HepG2 (cell line): Measurements from ENCODE around the gene PFKFB2. TPM values are rescaled to one million over a fixed set of nuclear protein-coding genes. Genes with fewer than 3 reads are reported as not detected.

Experiments used
- ATAC-seq: fragments of 200-7000 bp; cut with Tn5 transposase; 3 replicates; pipeline ENCODE4 v1.9.1; 2020; ENCODE audit warnings: mild to moderate bottlenecking, moderate library complexity
- BruUV-seq: library from RNA; stranded (reverse); fragments of 400-500 nt; replicated peaks from 2 replicates; lab custom pipeline; 2021; lab: Mats Ljungman, UMichigan
- CTCF ChIA-PET: fragments of 300-600 bp; formaldehyde crosslinking; extraction: SDS; loops from one replicate; lab custom pipeline; 2021; ENCODE audit warnings: low total read pairs, inconsistent platforms, low intra/inter-chr PET ratio; lab: Yijun Ruan, JAX
- POLR2A ChIA-PET: fragments of 350-600 bp; sonication (Branson Sonifier 250); formaldehyde crosslinking; loops from one replicate; lab custom pipeline; 2020; ENCODE audit warnings: antibody characterized with exemption, inconsistent platforms; lab: Yijun Ruan, JAX
- DNase-seq: peaks from one replicate; pipeline ENCODE4 v3.0.0-alpha.2; 2015; ENCODE audit warnings: low spot score
- FAIRE-seq: peaks from 3 replicates; lab custom pipeline; 2011; peaks lifted over from hg19 to GRCh38; lab: Jason Lieb, UNC
- H2AFZ ChIP-seq: one replicate; pipeline ENCODE4 v1.6.1; 2011; ENCODE audit warnings: low read length, inconsistent platforms
- H3K27ac ChIP-seq: fragments of 300-600 bp; 3 replicates; pipeline ENCODE4 v1.8.0; 2011; ENCODE audit warnings: mixed run types, mild to moderate bottlenecking, mixed read lengths, low read length, inconsistent platforms; ENCODE audit not compliant: insufficient read depth; ENCODE audit errors: extremely low read length
- H3K27me3 ChIP-seq, 2 experiments: fragments of 200-600 bp in 1 of 2; 2 replicates in 1 of 2; 3 replicates in 1 of 2; pipeline versions ENCODE4 v1.6.0 to v1.8.0; 2011; ENCODE audit warnings: low read length in 2 of 2, mild to moderate bottlenecking in 2 of 2, moderate library complexity in 2 of 2, inconsistent platforms in 1 of 2; ENCODE audit not compliant: insufficient read depth in 2 of 2, control insufficient read depth in 1 of 2
- H3K36me3 ChIP-seq, 2 experiments: fragments of 200-600 bp in 1 of 2; replicated peaks in 1 of 2; 2 replicates in 1 of 2; 3 replicates in 1 of 2; pipeline versions ENCODE4 v1.5.1 to v1.8.0; 2011; ENCODE audit warnings: low read length in 2 of 2, inconsistent platforms in 1 of 2; ENCODE audit not compliant: insufficient read depth in 2 of 2, control insufficient read depth in 1 of 2
- H3K4me1 ChIP-seq: 2 replicates; pipeline ENCODE4 v1.5.1; 2012; ENCODE audit warnings: low read length, inconsistent platforms; ENCODE audit not compliant: insufficient read depth
- H3K4me2 ChIP-seq: 2 replicates; pipeline ENCODE4 v1.6.0; 2011; ENCODE audit warnings: low read depth, low read length, inconsistent platforms
- H3K4me3 ChIP-seq, 3 experiments: fragments of 200-600 bp in 1 of 3; sonication (generic), shearing (Covaris generic) in 1 of 3; replicated peaks in 1 of 3; 2 replicates each; pipeline ENCODE4 v1.5.1; 2011 to 2016; ENCODE audit warnings: low read length in 3 of 3, inconsistent platforms in 2 of 3, low read depth in 2 of 3, mild to moderate bottlenecking in 2 of 3, control low read depth in 1 of 3, mixed read lengths in 1 of 3; ENCODE audit not compliant: insufficient read depth in 1 of 3
- H3K79me2 ChIP-seq: one replicate; pipeline ENCODE4 v1.6.1; 2011; ENCODE audit warnings: low read length, inconsistent platforms; ENCODE audit not compliant: insufficient read depth
- H3K9ac ChIP-seq: 2 replicates; pipeline ENCODE4 v1.6.0; 2011; ENCODE audit warnings: mild to moderate bottlenecking, low read depth, low read length, inconsistent platforms; ENCODE audit not compliant: insufficient read depth
- H3K9me3 ChIP-seq: 2 replicates; pipeline ENCODE4 v1.5.1; 2012; ENCODE audit warnings: mild to moderate bottlenecking, low read length
- H4K20me1 ChIP-seq: 2 replicates; pipeline ENCODE4 v1.6.0; 2011; ENCODE audit warnings: inconsistent platforms, mild to moderate bottlenecking, low read length, moderate library complexity; ENCODE audit not compliant: insufficient read depth
- BRCA1 ChIP-seq: sonication (generic); formaldehyde crosslinking; IDR thresholded peaks from 2 replicates; pipeline ENCODE4 v1.4.0; 2020; ENCODE audit warnings: missing genetic modification reagents
- CHD2 ChIP-seq: IDR thresholded peaks from 2 replicates; pipeline ENCODE4 v1.6.1; 2011; ENCODE audit warnings: low read depth, low read length, improper control_type of control experiment
- KDM4B ChIP-seq: sonication (generic); formaldehyde crosslinking; IDR thresholded peaks from 2 replicates; pipeline ENCODE4 v1.4.0; 2020; ENCODE audit warnings: missing genetic modification reagents
- KDM5A ChIP-seq: fragments of 200-600 bp; sonication (generic); IDR thresholded peaks from 2 replicates; pipeline ENCODE4 v1.7.0; 2018; ENCODE audit warnings: antibody characterized with exemption, mild to moderate bottlenecking, low read length, borderline replicate concordance
- MIXL1 ChIP-seq: IDR thresholded peaks from 2 replicates; pipeline ENCODE4 v1.6.1; 2016
- PHB2 ChIP-seq: fragments of 450-650 bp; IDR thresholded peaks from 2 replicates; pipeline ENCODE4 v1.6.1; 2018; ENCODE audit not compliant: partially characterized antibody
- PPARG ChIP-seq: conservative IDR thresholded peaks from 2 replicates; pipeline ENCODE4 v1.6.1; 2016; ENCODE audit warnings: missing biosample characterization, missing genetic modification reagents
- SIN3B ChIP-seq: fragments of 150-350 bp; IDR thresholded peaks from 2 replicates; pipeline ENCODE4 v1.6.1; 2014; ENCODE audit warnings: low read length
- SMARCC2 ChIP-seq: fragments of 450-650 bp; IDR thresholded peaks from 2 replicates; pipeline ENCODE4 v1.6.1; 2017; ENCODE audit warnings: antibody characterized with exemption, mild to moderate bottlenecking
- SP140L ChIP-seq: sonication (generic); formaldehyde crosslinking; IDR thresholded peaks from 2 replicates; pipeline ENCODE4 v1.4.0; 2020; ENCODE audit warnings: missing genetic modification reagents, borderline replicate concordance
- SUZ12 ChIP-seq: fragments of 150-350 bp; IDR thresholded peaks from 2 replicates; pipeline ENCODE4 v1.6.1; 2014; ENCODE audit warnings: low read depth, low read length
- ZNF121 ChIP-seq: sonication (generic); formaldehyde crosslinking; IDR thresholded peaks from 2 replicates; pipeline ENCODE4 v1.5.0; 2020; ENCODE audit warnings: mild to moderate bottlenecking, missing genetic modification reagents
- ZNF224 ChIP-seq: sonication (generic); formaldehyde crosslinking; IDR thresholded peaks from 2 replicates; pipeline ENCODE4 v1.5.0; 2020; ENCODE audit warnings: mild to moderate bottlenecking, missing genetic modification reagents
- ZNF274 ChIP-seq: sonication (generic); formaldehyde crosslinking; IDR thresholded peaks from 2 replicates; pipeline ENCODE4 v1.5.1; 2020; ENCODE audit warnings: mild to moderate bottlenecking, missing genetic modification reagents
- ZNF607 ChIP-seq: sonication (generic); formaldehyde crosslinking; IDR thresholded peaks from 2 replicates; pipeline ENCODE4 v1.5.1; 2020; ENCODE audit warnings: missing genetic modification reagents, mild to moderate bottlenecking, borderline replicate concordance
- ZNF747 ChIP-seq: sonication (generic); formaldehyde crosslinking; IDR thresholded peaks from 2 replicates; pipeline ENCODE4 v1.8.1; 2023; ENCODE audit warnings: missing genetic modification reagents, mild to moderate bottlenecking, borderline replicate concordance
- ZNF768 ChIP-seq: sonication (generic); formaldehyde crosslinking; IDR thresholded peaks from 2 replicates; pipeline ENCODE4 v1.4.0; 2020; ENCODE audit warnings: missing genetic modification reagents
- WGBS: methylation state at CpG from one replicate; pipeline ENCODE4 v1.1.6; 2017; ENCODE audit warnings: low lambda C conversion rate; 5-methylcytosine and 5-hydroxymethylcytosine counted together
- in situ Hi-C: cut with HindIII; loops from 2 replicates; pipeline ENCODE4 v1.10.0; 2017; ENCODE audit warnings: low pct_unique_long_range_greater_than_20kb; ENCODE audit not compliant: extremely low pct_ligation_motif_present
- intact Hi-C: fragments of 100-400 bp; cut with micrococcal nuclease; formaldehyde crosslinking; loops from one replicate; pipeline ENCODE4 v1.10.0; 2022; ENCODE audit not compliant: unreplicated experiment
- polyA plus RNA-seq, 8 experiments: library from polyadenylated mRNA; depleted of rRNA in 3 of 8; stranded (reverse) in 7 of 8; unstranded in 1 of 8; fragments of >200 nt; fragmentation: Illumina TruSeq in 4 of 8; extraction: Trizol in 4 of 8; gene quantifications; 2 replicates each; pipeline versions ENCODE4 v1.2.1 to v1.2.3, GENCODE V29; 2011 to 2016; ENCODE audit warnings: low read depth in 4 of 8, missing spikeins in 1 of 8, mixed read lengths in 1 of 8; ENCODE audit not compliant: insufficient read depth in 1 of 8
- total RNA-seq, 5 experiments: library from RNA; depleted of rRNA; stranded (reverse); fragments of >200 nt; fragmentation: Illumina TruSeq; extraction: Trizol; gene quantifications; 2 replicates each; pipeline ENCODE4 v1.2.3, GENCODE V29; 2016; ENCODE audit warnings: low read depth in 1 of 5
- TF ChIP-seq, protein P1 (sequence below): sonication (generic); formaldehyde crosslinking; IDR thresholded peaks from 2 replicates; pipeline ENCODE4 v1.4.0; 2020; ENCODE audit warnings: missing genetic modification reagents, borderline replicate concordance
- TF ChIP-seq, protein P2 (sequence below): sonication (generic); formaldehyde crosslinking; IDR thresholded peaks from 2 replicates; pipeline ENCODE4 v1.4.0; 2020; ENCODE audit warnings: missing genetic modification reagents, borderline replicate concordance

The PFKFB2 gene
- total and polyA plus RNA-seq, 2 of the 13 experiments (the other 11 are each of a cell fraction or from before 2014, with no cell fraction given), result 4.6 to 10.6 TPM

DNA sequence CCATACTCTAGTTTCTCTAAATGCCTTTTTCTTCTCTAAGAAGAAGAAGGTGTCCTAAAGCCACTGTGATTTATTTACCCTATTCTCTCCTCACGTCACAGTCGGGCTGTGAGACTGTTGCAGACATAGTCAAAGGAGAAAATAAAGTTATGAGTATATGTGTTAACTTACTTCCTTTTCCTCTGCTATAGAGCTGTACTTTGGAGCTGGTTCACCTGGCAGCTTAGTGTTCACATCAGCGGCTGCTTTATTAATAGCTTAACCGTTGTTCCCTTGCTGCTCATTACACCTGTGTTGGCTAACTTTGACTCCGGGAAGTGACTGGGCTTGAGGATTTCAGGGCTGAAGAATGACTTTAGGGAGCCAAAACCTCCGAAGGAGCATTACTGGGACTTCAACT, 3.6 kb downstream of the PFKFB2 start:
- in situ Hi-C loops (no loop called here), intact Hi-C loops (no loop called here)
- 84% methylated on average over 6 of the region's 6 CpGs for WGBS
- H2AFZ ChIP-seq, result no peak overlapping the region
- ATAC-seq (no peak), DNase-seq (no peak), FAIRE-seq (no peak)
- no peak overlapping the region for H3K9ac ChIP-seq
- no peak overlapping the region for H3K4me2 ChIP-seq
- H3K79me2 ChIP-seq, result no peaks in the 10 kb centered on the region
- BruUV-seq, result no TSS peak
- no peaks in the 10 kb centered on the region for H4K20me1 ChIP-seq
- ChIA-PET POLR2A (no interaction called here), CTCF (no interaction called here)
- TF ChIP-seq KDM4B (CRISPR knock-in tag), result no peak
- TF ChIP-seq SMARCC2, result no peak
- no peak for TF ChIP-seq CHD2
- TF ChIP-seq ZNF121 (CRISPR knock-in tag), result no peak
- TF ChIP-seq ZNF224, result no peak
- TF ChIP-seq KDM5A, result no peak
- TF ChIP-seq, protein P1, sequence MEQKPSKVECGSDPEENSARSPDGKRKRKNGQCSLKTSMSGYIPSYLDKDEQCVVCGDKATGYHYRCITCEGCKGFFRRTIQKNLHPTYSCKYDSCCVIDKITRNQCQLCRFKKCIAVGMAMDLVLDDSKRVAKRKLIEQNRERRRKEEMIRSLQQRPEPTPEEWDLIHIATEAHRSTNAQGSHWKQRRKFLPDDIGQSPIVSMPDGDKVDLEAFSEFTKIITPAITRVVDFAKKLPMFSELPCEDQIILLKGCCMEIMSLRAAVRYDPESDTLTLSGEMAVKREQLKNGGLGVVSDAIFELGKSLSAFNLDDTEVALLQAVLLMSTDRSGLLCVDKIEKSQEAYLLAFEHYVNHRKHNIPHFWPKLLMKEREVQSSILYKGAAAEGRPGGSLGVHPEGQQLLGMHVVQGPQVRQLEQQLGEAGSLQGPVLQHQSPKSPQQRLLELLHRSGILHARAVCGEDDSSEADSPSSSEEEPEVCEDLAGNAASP, result no peak
- TF ChIP-seq ZNF274 (CRISPR knock-in tag), result no peak
- TF ChIP-seq BRCA1 (CRISPR knock-in tag), result no peak
- no peak for TF ChIP-seq ZNF768 (CRISPR knock-in tag)
- no peak for TF ChIP-seq ZNF747
- TF ChIP-seq SIN3B, result no peak
- TF ChIP-seq ZNF607 (CRISPR knock-in tag), result no peak
- TF ChIP-seq SUZ12, result no peak
- TF ChIP-seq SP140L (CRISPR knock-in tag), result no peak
- no peak for TF ChIP-seq PHB2
- no peak for TF ChIP-seq MIXL1
- TF ChIP-seq PPARG, result no peak
- TF ChIP-seq, protein P2, sequence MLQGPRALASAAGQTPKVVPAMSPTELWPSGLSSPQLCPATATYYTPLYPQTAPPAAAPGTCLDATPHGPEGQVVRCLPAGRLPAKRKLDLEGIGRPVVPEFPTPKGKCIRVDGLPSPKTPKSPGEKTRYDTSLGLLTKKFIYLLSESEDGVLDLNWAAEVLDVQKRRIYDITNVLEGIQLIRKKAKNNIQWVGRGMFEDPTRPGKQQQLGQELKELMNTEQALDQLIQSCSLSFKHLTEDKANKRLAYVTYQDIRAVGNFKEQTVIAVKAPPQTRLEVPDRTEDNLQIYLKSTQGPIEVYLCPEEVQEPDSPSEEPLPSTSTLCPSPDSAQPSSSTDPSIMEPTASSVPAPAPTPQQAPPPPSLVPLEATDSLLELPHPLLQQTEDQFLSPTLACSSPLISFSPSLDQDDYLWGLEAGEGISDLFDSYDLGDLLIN (CRISPR knock-in tag), result no peak
- no peaks in the 10 kb centered on the region; a peak in 1 of 5 replicates for H3K27me3 ChIP-seq
- no peak overlapping the region for H3K27ac ChIP-seq
- no peak overlapping the region for H3K4me3 ChIP-seq
- peaks cover 1 to 3% of the 10 kb centered on the region in 2 experiments; a peak in 1 of 5 replicates for H3K36me3 ChIP-seq
- H3K9me3 ChIP-seq, result no peaks in the 10 kb centered on the region
- H3K4me1 ChIP-seq, result peaks cover 14% of the 10 kb centered on the region; the same call in 1 of the 2 replicates
